Left ventricle myocardium inferior (tissue), 1 donor: ENCODE data around the gene TMEM144. TPM values are rescaled to one million over a fixed set of nuclear protein-coding genes. Genes with fewer than 3 reads are reported as not detected.

Source experiments
- DNase-seq: peaks from one replicate; pipeline ENCODE4 v3.0.0-alpha.2; 2020
- H3K27ac ChIP-seq: fragments of 200-600 bp; replicated peaks from 2 replicates; pipeline ENCODE4 v1.8.0; 2021
- H3K27me3 ChIP-seq: fragments of 200-600 bp; 2 replicates; pipeline ENCODE4 v1.8.0; 2021; ENCODE audit warnings: low read depth
- H3K36me3 ChIP-seq: fragments of 200-600 bp; 2 replicates; pipeline ENCODE4 v1.8.0; 2021
- H3K4me1 ChIP-seq: fragments of 200-600 bp; 2 replicates; pipeline ENCODE4 v1.8.0; 2021
- H3K4me3 ChIP-seq: fragments of 200-600 bp; 2 replicates; pipeline ENCODE4 v1.8.0; 2021; ENCODE audit warnings: mild to moderate bottlenecking, moderate library complexity
- H3K9me3 ChIP-seq: fragments of 200-600 bp; replicated peaks from 2 replicates; pipeline ENCODE4 v1.8.0; 2021
- intact Hi-C: fragments of 100-400 bp; cut with micrococcal nuclease; formaldehyde crosslinking; loops from one replicate; pipeline ENCODE4 v1.11.0; 2022
- total RNA-seq: library from RNA; stranded (reverse); fragmentation: NEBNext Ultra II Directional; extraction: Animal tissue kit (Norgen Biotek cat#: 25700); gene quantifications from one replicate; pipeline ENCODE4 v1.2.1, GENCODE V29; 2021
- TF ChIP-seq, protein P1 (sequence below): fragments of 200-600 bp; IDR thresholded peaks from 2 replicates; pipeline ENCODE4 v1.8.0; 2021; ENCODE audit warnings: antibody characterized with exemption, mild to moderate bottlenecking, borderline replicate concordance
- donor health status: DM: no; HTN: yes; CAD: no; lungs with severe emphysema.

Gene TMEM144
- total RNA-seq, 1 donor from 2014 or later, result 11.4 TPM

DNA sequence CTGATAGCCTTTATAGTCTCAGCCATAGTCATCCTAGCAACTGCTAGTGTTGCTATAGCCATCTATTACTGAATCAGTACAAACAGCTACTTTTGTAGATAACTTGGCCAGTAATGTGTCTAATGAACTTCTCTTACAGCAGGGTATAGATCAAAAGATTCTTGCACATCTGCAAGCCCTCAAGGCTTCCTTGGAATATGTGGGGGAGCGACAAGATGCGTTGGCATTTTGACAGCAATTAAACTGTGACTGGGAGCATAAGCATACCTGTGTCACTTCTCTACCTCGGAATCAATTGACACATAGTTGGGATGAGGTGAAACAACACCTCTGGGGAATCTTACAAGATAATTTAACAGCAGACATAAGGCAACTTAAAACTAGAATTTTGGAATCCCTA, 87.6 kb downstream of the TMEM144 start:
- Histone ChIP-seq H3K9me3 (peaks cover 21% of the 10 kb centered on the region), H3K27me3 (no peaks in the 10 kb centered on the region), H3K27ac (no peak overlapping the region), H3K36me3 (no peaks in the 10 kb centered on the region), H3K4me1 (no peaks in the 10 kb centered on the region), H3K4me3 (no peak overlapping the region)
- DNase-seq, result no peak
- intact Hi-C loops, result no loop called here
- TF ChIP-seq, protein P1, sequence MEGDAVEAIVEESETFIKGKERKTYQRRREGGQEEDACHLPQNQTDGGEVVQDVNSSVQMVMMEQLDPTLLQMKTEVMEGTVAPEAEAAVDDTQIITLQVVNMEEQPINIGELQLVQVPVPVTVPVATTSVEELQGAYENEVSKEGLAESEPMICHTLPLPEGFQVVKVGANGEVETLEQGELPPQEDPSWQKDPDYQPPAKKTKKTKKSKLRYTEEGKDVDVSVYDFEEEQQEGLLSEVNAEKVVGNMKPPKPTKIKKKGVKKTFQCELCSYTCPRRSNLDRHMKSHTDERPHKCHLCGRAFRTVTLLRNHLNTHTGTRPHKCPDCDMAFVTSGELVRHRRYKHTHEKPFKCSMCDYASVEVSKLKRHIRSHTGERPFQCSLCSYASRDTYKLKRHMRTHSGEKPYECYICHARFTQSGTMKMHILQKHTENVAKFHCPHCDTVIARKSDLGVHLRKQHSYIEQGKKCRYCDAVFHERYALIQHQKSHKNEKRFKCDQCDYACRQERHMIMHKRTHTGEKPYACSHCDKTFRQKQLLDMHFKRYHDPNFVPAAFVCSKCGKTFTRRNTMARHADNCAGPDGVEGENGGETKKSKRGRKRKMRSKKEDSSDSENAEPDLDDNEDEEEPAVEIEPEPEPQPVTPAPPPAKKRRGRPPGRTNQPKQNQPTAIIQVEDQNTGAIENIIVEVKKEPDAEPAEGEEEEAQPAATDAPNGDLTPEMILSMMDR, result no peak

GRCh38 chr4:158299459-158300007, 89.2 kb downstream of the TMEM144 start:
- DNase-seq, result no peak
- Histone ChIP-seq H3K4me1 (no peaks in the 10 kb centered on the region), H3K27me3 (no peaks in the 10 kb centered on the region), H3K36me3 (no peaks in the 10 kb centered on the region), H3K27ac (no peak overlapping the region), H3K9me3 (peaks cover 5% of the 10 kb centered on the region), H3K4me3 (no peak overlapping the region)
- intact Hi-C loops, result no loop called here
- TF ChIP-seq, protein P1, result no peak

GRCh38 chr4:158300012-158300411, 89.7 kb downstream of the TMEM144 start:
- H3K4me1 ChIP-seq, result no peaks in the 10 kb centered on the region
- no peak overlapping the region for H3K4me3 ChIP-seq
- intact Hi-C loops, result no loop called here
- no peak overlapping the region for H3K27ac ChIP-seq
- TF ChIP-seq, protein P1, result no peak
- no peak for DNase-seq
- H3K9me3 ChIP-seq, result peaks cover under 1% of the 10 kb centered on the region
- H3K36me3 ChIP-seq, result no peaks in the 10 kb centered on the region
- H3K27me3 ChIP-seq, result no peaks in the 10 kb centered on the region

DNA sequence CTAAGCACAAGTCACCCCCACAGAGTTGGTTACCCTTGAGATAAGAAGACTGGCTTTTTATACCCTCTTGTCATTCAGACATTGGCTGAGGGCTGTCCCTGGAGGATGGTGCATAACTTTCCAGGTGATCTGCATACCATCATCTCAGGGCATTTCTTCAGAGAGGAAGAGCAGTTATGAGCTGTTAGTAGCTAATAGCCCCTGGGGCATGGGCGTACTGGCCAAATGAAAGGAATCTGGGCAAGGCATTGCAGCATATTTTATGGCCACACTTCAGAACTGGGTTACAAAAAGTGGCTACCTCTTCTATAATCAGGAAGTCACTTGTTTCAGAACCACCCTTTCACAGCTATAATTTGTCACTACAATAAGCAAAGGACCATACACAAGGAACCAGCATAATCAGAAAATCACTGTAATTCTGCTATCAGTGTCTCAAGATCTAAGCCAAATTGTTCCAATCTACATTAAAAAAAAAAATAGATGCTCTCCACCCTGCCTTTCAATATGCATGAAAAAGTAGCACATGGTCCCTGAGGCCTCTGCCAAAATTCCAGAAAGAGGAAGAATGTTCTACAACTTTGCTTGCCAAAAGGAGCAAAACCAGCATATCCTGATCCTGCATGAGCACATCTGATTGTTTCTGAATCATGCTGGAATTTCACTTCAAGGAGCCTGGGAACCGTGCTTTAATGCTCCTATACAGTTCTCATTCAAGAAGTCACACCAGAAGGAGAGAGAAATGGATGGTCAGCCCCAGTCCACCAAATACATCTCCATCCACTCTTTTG, 92.0 kb downstream of the TMEM144 start:
- Histone ChIP-seq H3K36me3 (no peaks in the 10 kb centered on the region), H3K9me3 (no peaks in the 10 kb centered on the region), H3K4me1 (no peaks in the 10 kb centered on the region), H3K4me3 (no peak overlapping the region), H3K27ac (no peak overlapping the region), H3K27me3 (no peaks in the 10 kb centered on the region)
- DNase-seq, result no peak
- intact Hi-C loops, result no loop called here
- TF ChIP-seq, protein P1, result no peak

- Histone ChIP-seq H3K27me3 (no peaks in the 10 kb centered on the region), H3K4me1 (no peaks in the 10 kb centered on the region), H3K36me3 (no peaks in the 10 kb centered on the region), H3K9me3 (peaks cover 13% of the 10 kb centered on the region), H3K4me3 (no peak overlapping the region), H3K27ac (no peak overlapping the region)
- TF ChIP-seq, protein P1, result no peak
- no peak for DNase-seq
- intact Hi-C loops, result no loop called here
Observed at GRCh38 chr4:158304694-158305093, 94.4 kb downstream of the TMEM144 start.

Other genes with a start within 250 kb of the TMEM144 start
- 61.9 TPM for gene GASK1B, start 37.5 kb upstream of the TMEM144 start, total RNA-seq